ENCODE results near the gene SS18L1. TPM values are rescaled to one million over a fixed set of nuclear protein-coding genes. Genes with fewer than 3 reads are reported as not detected.

Gene SS18L1
- total RNA-seq, 1 donor from 2014 or later: 8.7 TPM

- DNase-seq (ENCODE audit: low read depth) (no peak), FAIRE-seq (no peak)
- peaks cover 29% of the 10 kb centered on the region for H3K36me3 ChIP-seq (ENCODE audit: control insufficient read depth, insufficient read depth, low read length)
Measured at GRCh38 chr20:62202083-62202395, 58.5 kb downstream of the SS18L1 start.

GRCh38 chr20:62202676-62203377 is 59.3 kb downstream of the SS18L1 start:
- Histone ChIP-seq H3K36me3 (ENCODE audit: control insufficient read depth, insufficient read depth, low read length) (peaks cover 26% of the 10 kb centered on the region), H3K4me3 (ENCODE audit: low read depth, low read length) (no peak overlapping the region), H3K27me3 (ENCODE audit: control insufficient read depth, insufficient read depth, low read length) (no peaks in the 10 kb centered on the region)
- TF ChIP-seq CTCF (IDR thresholded peaks at IDR 0.05; ENCODE audit: insufficient read depth, low read length, severe bottlenecking): no peak
- FAIRE-seq (no peak), DNase-seq (ENCODE audit: low read depth) (no peak)

More at GRCh38 chr20:62202083-62202395, 58.5 kb downstream of the SS18L1 start:
- no peak for TF ChIP-seq CTCF (IDR thresholded peaks at IDR 0.05; ENCODE audit: insufficient read depth, low read length, severe bottlenecking)
- H3K4me3 ChIP-seq (ENCODE audit: low read depth, low read length): no peak overlapping the region
- H3K27me3 ChIP-seq (ENCODE audit: control insufficient read depth, insufficient read depth, low read length): no peaks in the 10 kb centered on the region

- Histone ChIP-seq H3K27me3 (ENCODE audit: control insufficient read depth, insufficient read depth, low read length) (no peaks in the 10 kb centered on the region), H3K4me3 (ENCODE audit: low read depth, low read length) (no peak overlapping the region), H3K36me3 (ENCODE audit: control insufficient read depth, insufficient read depth, low read length) (peaks cover 19% of the 10 kb centered on the region)
- TF ChIP-seq CTCF (IDR thresholded peaks at IDR 0.05; ENCODE audit: insufficient read depth, low read length, severe bottlenecking): no peak
- DNase-seq (ENCODE audit: low read depth) (no peak), FAIRE-seq (no peak)
Measured at GRCh38 chr20:62203378-62204030, 59.9 kb downstream of the SS18L1 start.

GRCh38 chr20:62205618-62206387 is 62.2 kb downstream of the SS18L1 start:
- DNase-seq (ENCODE audit: low read depth) (no peak), FAIRE-seq (no peak)
- H3K4me3 ChIP-seq (ENCODE audit: low read depth, low read length): no peak overlapping the region
- H3K36me3 ChIP-seq (ENCODE audit: control insufficient read depth, insufficient read depth, low read length): peaks cover 10% of the 10 kb centered on the region
- no peak for TF ChIP-seq CTCF (IDR thresholded peaks at IDR 0.05; ENCODE audit: insufficient read depth, low read length, severe bottlenecking)
- no peaks in the 10 kb centered on the region for H3K27me3 ChIP-seq (ENCODE audit: control insufficient read depth, insufficient read depth, low read length)

- no peak for FAIRE-seq
- DNase-seq (ENCODE audit: low read depth): no peak
Measured at GRCh38 chr20:62206388-62206775, 62.8 kb downstream of the SS18L1 start.

More at GRCh38 chr20:62206388-62206775, 62.8 kb downstream of the SS18L1 start:
- TF ChIP-seq CTCF (IDR thresholded peaks at IDR 0.05; ENCODE audit: insufficient read depth, low read length, severe bottlenecking): no peak
- peaks cover 2% of the 10 kb centered on the region for H3K27me3 ChIP-seq (ENCODE audit: control insufficient read depth, insufficient read depth, low read length)
- H3K36me3 ChIP-seq (ENCODE audit: control insufficient read depth, insufficient read depth, low read length): peaks cover 7% of the 10 kb centered on the region
- H3K4me3 ChIP-seq (ENCODE audit: low read depth, low read length): no peak overlapping the region

Measured in bronchial epithelial cell (primary cell).